H9 (cell line): ENCODE data around the gene IER5. TPM values are rescaled to one million over a fixed set of nuclear protein-coding genes. Genes with fewer than 3 reads are reported as not detected.

Experiments
- DNase-seq: peaks from one replicate; pipeline ENCODE4 v3.0.0-alpha.2; 2017
- H2AFZ ChIP-seq: one replicate; pipeline ENCODE4 v1.6.1; 2013; ENCODE audit warnings: mild to moderate bottlenecking, low read length, control low read depth, moderate library complexity
- H2AK5ac ChIP-seq: 2 replicates; pipeline ENCODE4 v1.6.1; 2013; ENCODE audit warnings: low read length, control low read depth, mixed read lengths; ENCODE audit not compliant: insufficient read length
- H2BK120ac ChIP-seq: one replicate; pipeline ENCODE4 v1.6.1; 2013; ENCODE audit warnings: low read depth, mild to moderate bottlenecking, low read length, control low read depth, inconsistent platforms; ENCODE audit not compliant: poor library complexity, severe bottlenecking
- H2BK12ac ChIP-seq: 2 replicates; pipeline ENCODE4 v1.6.1; 2013; ENCODE audit warnings: low read length, control low read depth, mixed read lengths, low read depth; ENCODE audit not compliant: insufficient read length
- H2BK15ac ChIP-seq: 2 replicates; pipeline ENCODE4 v1.6.1; 2013; ENCODE audit warnings: low read depth, low read length, control low read depth
- H2BK20ac ChIP-seq: one replicate; pipeline ENCODE4 v1.6.1; 2013; ENCODE audit warnings: low read depth, mild to moderate bottlenecking, low read length, control low read depth, inconsistent platforms; ENCODE audit not compliant: poor library complexity, severe bottlenecking
- H2BK5ac ChIP-seq: 2 replicates; pipeline ENCODE4 v1.6.1; 2013; ENCODE audit warnings: low read length, control low read depth, mixed read lengths; ENCODE audit not compliant: insufficient read length
- H3K14ac ChIP-seq: 2 replicates; pipeline ENCODE4 v1.6.1; 2013; ENCODE audit warnings: low read length, control low read depth; ENCODE audit not compliant: insufficient read depth
- H3K18ac ChIP-seq: 2 replicates; pipeline ENCODE4 v1.6.1; 2013; ENCODE audit warnings: low read depth, mild to moderate bottlenecking, mixed read lengths, low read length, control low read depth; ENCODE audit not compliant: insufficient read length
- H3K23ac ChIP-seq: 2 replicates; pipeline ENCODE4 v1.6.1; 2013; ENCODE audit warnings: low read length, control low read depth, mixed read lengths, low read depth; ENCODE audit not compliant: insufficient read length
- H3K23me2 ChIP-seq: 2 replicates; pipeline ENCODE4 v1.6.1; 2013; ENCODE audit warnings: low read depth, mild to moderate bottlenecking, mixed read lengths, low read length, control low read depth; ENCODE audit not compliant: insufficient read length, poor library complexity, severe bottlenecking
- H3K27ac ChIP-seq: 2 replicates; pipeline ENCODE4 v1.5.1; 2013; ENCODE audit warnings: low read length, control low read depth, mixed read lengths, low read depth; ENCODE audit not compliant: insufficient read length
- H3K27me3 ChIP-seq: 2 replicates; pipeline ENCODE4 v1.6.1; 2013; ENCODE audit warnings: low read length, control low read depth, inconsistent platforms; ENCODE audit not compliant: insufficient read depth
- H3K4ac ChIP-seq: 2 replicates; pipeline ENCODE4 v1.6.1; 2013; ENCODE audit warnings: low read depth, mild to moderate bottlenecking, control low read depth, inconsistent platforms, low read length, moderate library complexity
- H3K4me1 ChIP-seq: 2 replicates; pipeline ENCODE4 v1.6.1; 2013; ENCODE audit warnings: low read length, control low read depth, inconsistent platforms; ENCODE audit not compliant: insufficient read depth
- H3K4me2 ChIP-seq: 2 replicates; pipeline ENCODE4 v1.6.1; 2013; ENCODE audit warnings: low read length, control low read depth, mixed read lengths; ENCODE audit not compliant: insufficient read length, insufficient read depth
- H3K56ac ChIP-seq: 2 replicates; pipeline ENCODE4 v1.6.1; 2013; ENCODE audit warnings: low read depth, mild to moderate bottlenecking, mixed read lengths, low read length, control low read depth; ENCODE audit not compliant: insufficient read length
- H3K79me1 ChIP-seq: 2 replicates; pipeline ENCODE4 v1.6.1; 2013; ENCODE audit warnings: low read depth, mild to moderate bottlenecking, moderate library complexity, low read length, control low read depth, inconsistent platforms; ENCODE audit not compliant: insufficient read depth, poor library complexity, severe bottlenecking
- H3K79me2 ChIP-seq: 2 replicates; pipeline ENCODE4 v1.6.1; 2013; ENCODE audit warnings: low read length, control low read depth, inconsistent platforms; ENCODE audit not compliant: insufficient read depth
- H3K9ac ChIP-seq: 2 replicates; pipeline ENCODE4 v1.6.1; 2013; ENCODE audit warnings: low read length, control low read depth, mixed read lengths; ENCODE audit not compliant: insufficient read length; ENCODE audit errors: extremely low read depth
- H3K9me3 ChIP-seq: one replicate; pipeline ENCODE4 v1.6.1; 2013; ENCODE audit warnings: low read depth, low read length, inconsistent platforms; ENCODE audit not compliant: control insufficient read depth
- H3T11ph ChIP-seq: one replicate; pipeline ENCODE4 v1.6.1; 2013; ENCODE audit warnings: mild to moderate bottlenecking, low read length, control low read depth, inconsistent platforms
- H4K20me1 ChIP-seq: one replicate; pipeline ENCODE4 v1.6.1; 2013; ENCODE audit not compliant: control insufficient read depth, insufficient read length, insufficient read depth
- H4K5ac ChIP-seq: 2 replicates; pipeline ENCODE4 v1.6.1; 2013; ENCODE audit warnings: low read depth, mild to moderate bottlenecking, mixed read lengths, low read length, control low read depth; ENCODE audit not compliant: insufficient read length
- H4K8ac ChIP-seq: replicated peaks from 2 replicates; pipeline ENCODE4 v1.6.1; 2013; ENCODE audit warnings: low read length, control low read depth, mixed read lengths, low read depth; ENCODE audit not compliant: insufficient read length
- H4K91ac ChIP-seq: 2 replicates; pipeline ENCODE4 v1.6.1; 2013; ENCODE audit warnings: low read depth, mild to moderate bottlenecking, moderate library complexity, mixed read lengths, low read length, control low read depth; ENCODE audit not compliant: insufficient read length
- H3K27ac Mint-ChIP-seq, 3 experiments: 2 replicates in 2 of 3; 3 replicates in 1 of 3; pipeline ENCODE4 v1.8.0; 2020 to 2021; ENCODE audit warnings: mixed read lengths in 3 of 3, mild to moderate bottlenecking in 1 of 3, moderate library complexity in 1 of 3
- H3K27me3 Mint-ChIP-seq: 2 replicates; pipeline ENCODE4 v1.8.0; 2021; ENCODE audit warnings: low read depth, mild to moderate bottlenecking, moderate library complexity, mixed read lengths
- H3K36me3 Mint-ChIP-seq, 3 experiments: 2 replicates in 2 of 3; 3 replicates in 1 of 3; pipeline ENCODE4 v1.8.0; 2020 to 2021; ENCODE audit warnings: low read depth in 3 of 3, mixed read lengths in 3 of 3; ENCODE audit not compliant: insufficient read depth in 1 of 3
- H3K4me1 Mint-ChIP-seq, 2 experiments: 2 replicates each; pipeline ENCODE4 v1.8.0; 2020; ENCODE audit warnings: mixed read lengths in 2 of 2
- H3K4me3 Mint-ChIP-seq, 2 experiments: 2 replicates in 1 of 2; 3 replicates in 1 of 2; pipeline ENCODE4 v1.8.0; 2020 to 2021; ENCODE audit warnings: mild to moderate bottlenecking in 2 of 2, mixed read lengths in 2 of 2, moderate library complexity in 1 of 2
- H3K9me3 Mint-ChIP-seq, 2 experiments: 2 replicates in 1 of 2; 3 replicates in 1 of 2; pipeline ENCODE4 v1.8.0; 2020; ENCODE audit warnings: mild to moderate bottlenecking in 2 of 2, mixed read lengths in 2 of 2, moderate library complexity in 1 of 2
- CTCF ChIP-seq: fragments of 200-600 bp; sonication (generic); conservative IDR thresholded peaks from 3 replicates; pipeline ENCODE4 v1.8.0; 2021; ENCODE audit warnings: antibody characterized with exemption, mild to moderate bottlenecking
- WGBS: extraction: QIAGEN DNeasy Blood & Tissue Kit; methylation state at CpG from one replicate; pipeline ENCODE4 v1.1.7; 2013; ENCODE audit warnings: missing lambda C conversion rate, low lambda C conversion rate, mixed read lengths; ENCODE audit not compliant: insufficient read length; ENCODE audit errors: extremely low coverage; 5-methylcytosine and 5-hydroxymethylcytosine counted together
- total RNA-seq: library from RNA; stranded (reverse); gene quantifications from 2 replicates; pipeline ENCODE4 v1.2.1, GENCODE V29; 2021

Gene IER5
- total RNA-seq, 1 experiment from 2014 or later, result 6.7 TPM

GRCh38 chr1:181136738-181137122 lies 48.2 kb downstream of the IER5 start:
- Mint-ChIP-seq H3K4me1 (peaks cover 19 to 44% of the 10 kb centered on the region in 2 experiments), H3K27me3 (peaks cover 16% of the 10 kb centered on the region), H3K36me3 (no peaks in the 10 kb centered on the region), H3K9me3 (peaks cover 0 to 2% of the 10 kb centered on the region in 2 experiments; a peak in 1 of 5 replicates), H3K27ac (0 out of 7 replicates have a peak overlapping the region, but pooled peaks of 1 of the 3 experiments have one; percentile 7), H3K4me3 (no peak overlapping the region; a peak in 1 of 5 replicates)
- H2BK15ac ChIP-seq, result no peak overlapping the region
- TF ChIP-seq CTCF, result no peak
- no peak overlapping the region for H3K4ac ChIP-seq
- H2BK5ac ChIP-seq, result no peak overlapping the region
- no peak overlapping the region for H4K8ac ChIP-seq
- no peak overlapping the region for H3K56ac ChIP-seq
- no peak overlapping the region for H3K4me2 ChIP-seq
- WGBS, result no CpG with 5 or more reads among the region's 8 CpGs
- no peak overlapping the region for H2AFZ ChIP-seq
- no peak overlapping the region for H4K5ac ChIP-seq
- H2BK20ac ChIP-seq, result no peak overlapping the region
- H3K27me3 ChIP-seq, result no peaks in the 10 kb centered on the region
- H3K9me3 ChIP-seq, result no peaks in the 10 kb centered on the region
- no peak overlapping the region for H3K27ac ChIP-seq
- no peak overlapping the region for H4K91ac ChIP-seq
- no peaks in the 10 kb centered on the region for H4K20me1 ChIP-seq
- H3K23ac ChIP-seq, result no peak overlapping the region
- DNase-seq, result no peak
- no peak overlapping the region for H2BK12ac ChIP-seq
- H2BK120ac ChIP-seq, result no peak overlapping the region
- no peak overlapping the region for H3K14ac ChIP-seq
- H3T11ph ChIP-seq, result no peak overlapping the region
- H3K79me1 ChIP-seq, result no peaks in the 10 kb centered on the region
- no peaks in the 10 kb centered on the region for H3K79me2 ChIP-seq
- peaks cover 3% of the 10 kb centered on the region; the same call in 1 of the 2 replicates for H3K4me1 ChIP-seq
- H2AK5ac ChIP-seq, result no peak overlapping the region
- H3K23me2 ChIP-seq, result no peaks in the 10 kb centered on the region
- H3K9ac ChIP-seq, result no peak overlapping the region
- peak overlapping the region; percentile 22 for H3K18ac ChIP-seq
